Stimulated activated CD4-positive, alpha-beta T cell treated with anti-CD3 and anti-CD28 coated beads, Interleukin-4, amount 100 ng/mL, for 4 hours (primary cell): ENCODE measurements around the gene DOCK2.
"Not testable (repeated sequence)": the region's sequence is repeated elsewhere in the genome, so short reads cannot be mapped to it uniquely, and the experiment has no call there.

Source experiments
- DNase-seq, 2 experiments: peaks; one replicate each; pipeline ENCODE4 v3.0.0-alpha.2; 2020

Gene DOCK2

GRCh38 chr5:169762338-169763095, 125.4 kb downstream of the DOCK2 start:
- DNase-seq: no peak

DNA sequence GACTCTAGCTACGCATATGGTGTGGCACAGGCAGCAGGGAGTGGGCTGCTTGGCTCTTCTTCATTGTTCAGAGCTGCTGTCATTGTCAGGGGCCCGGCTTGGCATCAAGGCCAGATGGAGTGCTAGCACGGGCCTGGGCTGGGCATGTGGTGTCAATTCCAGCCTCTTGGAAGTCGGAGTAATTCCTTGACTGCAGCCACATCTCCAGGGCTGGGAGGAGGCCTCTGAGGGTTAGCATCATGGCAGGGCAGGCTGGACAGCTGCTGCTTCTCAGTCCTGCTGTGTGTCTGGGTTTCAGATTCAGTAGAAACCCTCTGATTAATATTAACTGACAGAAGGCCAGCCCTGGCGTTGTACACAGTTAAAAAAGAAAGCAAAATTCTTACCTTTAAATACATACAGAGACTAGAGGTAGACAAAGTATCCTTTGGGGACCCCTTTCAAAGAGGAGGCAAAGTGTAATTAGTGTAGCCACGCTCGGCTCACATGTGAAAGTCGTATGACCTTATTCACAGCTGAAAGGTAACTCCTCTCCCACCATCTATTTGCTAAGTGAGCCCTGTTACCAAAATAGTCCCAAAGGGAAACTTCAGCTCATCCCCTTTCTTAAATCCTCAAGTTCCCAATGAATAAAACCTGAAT, 126.4 kb downstream of the DOCK2 start:
- no peak for DNase-seq

DNA sequence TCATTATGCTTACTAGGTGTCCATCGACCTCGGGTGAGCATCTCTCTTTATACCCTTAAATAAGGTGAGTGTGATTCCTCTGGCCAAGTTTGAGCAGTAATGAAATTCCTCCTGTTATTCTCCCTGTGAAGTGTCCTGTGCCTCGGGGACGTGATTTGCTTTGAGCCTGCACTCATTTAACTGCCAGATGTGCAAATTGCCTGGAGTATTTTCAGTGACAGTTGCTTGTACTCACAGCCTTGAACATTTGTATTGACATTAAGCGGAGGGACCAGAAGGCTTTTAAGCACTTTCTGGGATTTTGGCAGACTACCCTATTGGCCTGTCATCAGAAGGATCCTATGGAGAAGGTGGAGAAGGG, 126.9 kb downstream of the DOCK2 start:
- no peak for DNase-seq

DNA sequence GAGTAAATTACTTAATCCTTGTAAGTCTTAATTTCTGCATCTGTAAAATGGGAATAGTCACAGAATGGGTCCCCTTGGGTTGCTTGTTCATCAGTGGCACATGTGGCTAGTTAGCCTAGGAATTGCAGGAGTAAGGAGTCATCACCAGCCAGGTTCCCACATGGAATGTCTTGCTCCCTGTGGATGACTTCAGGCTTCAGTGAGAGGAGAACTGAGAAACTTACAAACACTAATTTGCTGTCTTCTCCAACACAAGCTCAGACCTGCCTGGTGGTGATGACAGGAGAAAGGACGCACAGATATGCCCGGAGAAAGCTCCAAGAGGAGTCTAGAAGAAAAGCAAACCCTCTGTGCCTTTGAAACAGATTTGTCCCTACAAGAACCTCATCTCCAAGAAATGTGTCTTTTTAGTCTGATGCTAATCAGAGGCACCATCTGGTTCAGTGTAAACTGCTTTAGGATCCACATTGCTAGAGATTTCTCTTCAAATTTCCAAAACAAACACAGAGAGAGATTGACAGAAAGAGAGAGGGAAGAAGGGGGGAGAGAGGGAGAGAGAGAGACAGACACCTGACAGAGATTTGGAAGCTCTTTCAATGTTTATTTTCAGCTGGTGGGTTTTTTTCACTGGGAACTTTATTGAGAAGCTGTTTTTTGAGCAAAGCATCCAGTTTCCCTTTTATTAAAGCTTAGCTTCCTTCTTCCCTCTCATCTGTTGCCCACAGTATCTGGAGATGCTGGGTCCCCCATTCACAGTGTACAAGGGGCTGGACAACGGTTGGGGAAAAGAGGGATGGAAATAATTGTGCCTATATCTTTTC, 128.3 kb downstream of the DOCK2 start:
- DNase-seq: no peak

- not testable (repeated sequence) for DNase-seq
Measured at GRCh38 chr5:169766943-169767342, 129.9 kb downstream of the DOCK2 start.

DNA sequence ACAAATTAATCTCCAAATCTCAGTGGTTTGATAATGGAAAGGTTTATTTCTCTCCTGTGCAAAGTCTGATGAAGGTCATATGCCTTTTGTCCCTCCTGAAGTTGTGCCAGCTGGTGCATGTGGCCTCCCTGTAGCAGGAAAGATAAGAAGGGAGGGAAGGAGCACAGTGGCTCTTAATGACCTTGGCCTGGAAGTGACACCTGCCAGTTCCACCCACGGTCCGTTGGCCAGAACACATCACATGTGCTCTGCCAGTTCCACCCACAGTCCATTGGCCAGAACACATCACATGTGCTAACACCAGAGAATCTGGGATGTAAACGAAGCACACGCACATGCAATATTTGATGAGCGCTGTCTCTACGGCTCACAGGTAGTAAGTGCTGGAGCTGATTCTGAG, 130.9 kb downstream of the DOCK2 start:
- DNase-seq: no peak

DNA sequence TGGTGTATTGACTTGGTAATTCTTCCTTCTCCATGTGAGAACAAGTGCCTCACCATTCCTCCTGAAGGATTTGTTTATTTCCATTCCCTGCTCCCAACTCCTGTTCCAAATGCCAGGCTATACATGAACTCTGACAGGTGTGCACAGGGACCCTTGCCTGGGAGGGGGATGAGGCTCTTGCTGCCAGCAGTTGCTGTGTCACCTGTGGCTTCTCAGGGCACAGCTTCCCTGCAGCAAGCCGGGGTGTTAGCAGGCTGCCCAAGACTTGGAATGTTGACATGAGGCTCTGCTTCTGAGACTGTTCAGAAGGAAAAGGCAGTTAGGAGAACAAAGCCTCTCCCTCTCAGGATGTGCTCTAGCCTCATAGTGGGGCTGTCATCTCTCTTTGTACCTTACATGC, 131.3 kb downstream of the DOCK2 start:
- DNase-seq: no peak

DNA sequence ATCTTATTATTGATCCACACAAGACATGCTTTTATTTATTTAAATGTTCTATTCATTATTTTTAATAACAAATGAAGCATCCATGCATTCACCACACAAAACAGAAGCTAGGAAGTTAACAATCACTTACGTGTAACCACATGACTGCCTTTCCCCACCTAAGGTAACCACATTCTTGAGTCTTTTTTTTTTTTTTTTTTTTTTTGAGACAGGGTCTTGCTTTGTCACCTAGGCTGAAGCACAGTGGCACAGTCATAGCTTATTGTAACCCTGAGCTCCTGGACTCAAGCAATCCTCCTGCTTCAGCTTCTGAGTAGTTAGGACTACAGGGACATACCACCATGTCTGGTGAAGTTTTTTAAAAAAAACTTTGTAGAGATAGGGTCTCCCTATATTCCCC, 133.0 kb downstream of the DOCK2 start:
- DNase-seq: no peak

- DNase-seq: no peak
Measured at GRCh38 chr5:169772256-169772655, 135.2 kb downstream of the DOCK2 start.

GRCh38 chr5:169772688-169773087, 135.6 kb downstream of the DOCK2 start:
- DNase-seq: no peak

GRCh38 chr5:169777159-169777558, 140.1 kb downstream of the DOCK2 start:
- no peak for DNase-seq

- DNase-seq: no peak
Measured at GRCh38 chr5:169778622-169779596, 141.8 kb downstream of the DOCK2 start.

DNA sequence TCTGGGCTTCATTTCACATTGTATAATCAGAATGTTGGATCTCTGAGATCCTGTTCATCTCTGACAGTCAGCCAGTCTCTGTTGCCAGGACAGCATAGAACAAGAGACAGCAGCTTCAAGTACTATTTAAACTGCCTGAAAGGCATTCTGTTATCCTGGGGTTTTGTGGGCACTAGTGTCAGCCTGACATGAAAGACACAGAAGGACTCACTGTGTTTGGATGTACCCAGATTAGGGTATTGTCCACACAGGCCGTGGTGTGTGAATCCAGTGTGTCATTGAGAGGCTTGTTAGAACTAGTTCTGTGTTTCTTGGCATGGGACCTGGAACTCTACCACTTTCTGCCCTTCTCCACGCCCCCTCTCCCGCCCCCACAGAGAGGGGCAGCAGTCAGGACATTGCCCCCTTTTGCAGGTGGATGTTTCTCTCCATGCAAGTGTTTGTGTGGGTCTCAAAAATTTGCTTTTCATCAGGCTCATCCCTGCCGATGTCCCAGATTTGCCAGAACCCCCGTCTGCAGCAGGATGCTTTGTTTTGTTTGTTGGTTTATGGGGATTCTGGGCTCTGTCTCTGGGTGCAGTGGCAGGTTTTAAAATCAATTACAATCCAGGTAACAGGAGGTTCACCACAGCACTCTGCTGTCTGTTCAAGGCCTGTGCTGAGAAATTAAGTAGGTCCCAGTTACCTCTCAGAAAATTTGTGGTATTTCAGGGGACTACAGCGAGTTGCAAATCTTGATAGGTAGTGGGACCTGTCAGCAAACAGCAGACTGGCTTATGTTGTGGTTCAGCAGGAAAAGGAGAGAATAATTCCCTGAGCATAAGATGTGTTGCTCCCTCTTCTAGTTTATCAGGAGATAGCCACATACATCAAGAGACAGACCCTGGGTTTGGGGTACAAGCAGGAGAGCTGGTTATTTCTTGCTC, 144.6 kb downstream of the DOCK2 start:
- no peak for DNase-seq

- DNase-seq: no peak
Measured at GRCh38 chr5:169785771-169786618, 148.9 kb downstream of the DOCK2 start.

- no peak for DNase-seq
Measured at GRCh38 chr5:169788168-169788567, 151.1 kb downstream of the DOCK2 start.

- DNase-seq: no peak
Measured at GRCh38 chr5:169789417-169789940, 152.4 kb downstream of the DOCK2 start.

DNA sequence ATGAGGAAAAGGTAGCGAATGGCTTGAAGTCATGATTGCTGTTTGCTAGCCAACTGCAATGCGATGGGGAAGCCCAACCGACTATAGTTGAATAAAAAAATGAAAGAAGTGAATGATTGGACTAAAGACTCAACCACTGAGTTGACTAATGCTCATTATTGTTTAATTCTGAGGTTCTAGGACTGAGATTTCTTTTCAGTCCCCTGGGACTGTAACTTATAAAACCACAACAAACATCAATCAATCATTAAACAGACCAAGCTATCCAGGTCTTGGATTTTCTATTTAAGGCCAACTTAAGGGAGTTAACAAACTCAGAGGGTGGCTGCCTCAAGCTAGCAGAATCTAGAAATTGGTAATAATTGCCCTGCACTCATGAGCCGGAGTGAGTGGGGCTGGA, 154.2 kb downstream of the DOCK2 start:
- DNase-seq: no peak

GRCh38 chr5:169795338-169795737, 158.3 kb downstream of the DOCK2 start:
- DNase-seq: no peak

- no peak for DNase-seq
Measured at GRCh38 chr5:169796731-169797130, 159.7 kb downstream of the DOCK2 start.

GRCh38 chr5:169797577-169797976, 160.5 kb downstream of the DOCK2 start:
- no peak for DNase-seq
